KG1 (cell line): ENCODE measurements around the gene INTS6.

ENCODE experiments used
- DNase-seq: peaks from one replicate; lab custom pipeline; 2025; lab: John Stamatoyannopoulos, UW

The INTS6 gene

DNA sequence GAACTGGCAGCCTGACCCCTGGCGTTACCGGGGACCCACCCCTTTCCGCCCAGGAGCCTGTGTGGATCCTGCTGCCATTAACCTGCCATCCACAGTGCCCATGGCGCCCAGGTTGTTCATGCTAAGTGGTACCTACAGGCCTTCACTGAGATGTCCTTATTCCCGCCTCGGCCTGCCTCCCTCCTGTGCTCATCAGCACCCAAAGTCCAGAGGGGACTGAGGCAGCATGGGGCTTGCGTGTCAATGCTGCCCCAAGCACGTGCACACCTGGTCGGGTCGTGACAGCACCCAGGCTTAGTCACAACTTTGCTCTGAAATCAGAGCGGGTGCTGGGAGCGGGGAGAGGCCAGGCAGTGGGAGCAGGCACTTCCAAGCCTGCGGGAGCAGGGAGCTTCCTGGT is 3.7 kb upstream of the INTS6 start:
- DNase-seq = no peak

DNA sequence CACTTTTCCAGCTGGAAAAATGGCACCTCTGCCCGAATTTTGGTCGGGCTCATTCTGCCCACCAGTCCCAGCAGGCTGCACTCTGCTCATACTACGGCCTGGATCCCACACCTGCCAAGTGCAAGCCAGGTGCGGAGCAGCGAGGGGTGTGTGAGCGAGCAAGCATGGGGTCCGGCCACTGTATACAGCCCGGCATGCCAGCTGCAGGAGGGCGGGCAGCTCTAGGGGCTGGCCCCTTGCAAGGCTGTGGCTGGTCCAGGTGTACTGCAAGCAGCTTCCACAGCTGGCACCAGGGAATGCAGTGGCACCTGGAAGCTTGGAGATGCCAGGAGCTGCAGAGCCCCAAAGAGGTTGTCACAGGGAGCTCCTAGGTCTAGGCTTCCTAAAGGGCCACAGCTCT is 2.7 kb upstream of the INTS6 start:
- DNase-seq = no peak

DNA sequence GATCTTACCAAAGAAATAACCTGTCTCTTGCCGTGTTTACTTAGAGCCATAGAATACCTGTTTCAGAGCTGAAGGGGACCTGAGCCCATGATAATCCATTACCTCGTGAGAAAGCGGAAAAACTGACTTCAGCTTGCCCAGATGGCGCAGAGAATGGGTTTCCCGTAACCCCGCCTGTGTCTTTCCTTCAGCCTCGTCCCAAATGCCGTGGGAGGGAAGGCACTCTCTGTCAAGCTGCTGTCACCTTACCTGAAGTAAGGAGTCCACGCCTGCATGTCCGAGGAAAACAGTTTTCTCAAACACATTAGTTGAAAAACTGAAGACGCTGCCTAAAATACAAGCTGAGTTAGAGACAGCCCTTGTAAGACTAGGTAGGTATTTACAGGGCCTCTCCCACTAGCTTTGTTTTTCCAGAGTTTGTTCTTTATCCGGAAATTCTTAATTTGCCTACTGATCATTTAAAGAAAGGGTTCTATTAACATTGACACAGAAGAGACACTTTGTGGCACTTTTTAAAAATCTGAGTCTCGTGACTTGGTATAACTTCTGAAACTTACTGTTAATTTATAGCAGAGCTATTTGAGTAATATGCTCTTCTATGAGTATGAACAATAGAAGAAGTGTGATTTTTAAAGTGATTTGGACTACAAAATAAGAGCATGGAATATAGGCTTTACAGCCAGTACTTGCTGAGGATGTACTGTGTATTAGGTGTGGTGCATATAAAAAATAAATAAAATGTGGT is 1.3 kb upstream of the INTS6 start:
- DNase-seq = no peak

DNA sequence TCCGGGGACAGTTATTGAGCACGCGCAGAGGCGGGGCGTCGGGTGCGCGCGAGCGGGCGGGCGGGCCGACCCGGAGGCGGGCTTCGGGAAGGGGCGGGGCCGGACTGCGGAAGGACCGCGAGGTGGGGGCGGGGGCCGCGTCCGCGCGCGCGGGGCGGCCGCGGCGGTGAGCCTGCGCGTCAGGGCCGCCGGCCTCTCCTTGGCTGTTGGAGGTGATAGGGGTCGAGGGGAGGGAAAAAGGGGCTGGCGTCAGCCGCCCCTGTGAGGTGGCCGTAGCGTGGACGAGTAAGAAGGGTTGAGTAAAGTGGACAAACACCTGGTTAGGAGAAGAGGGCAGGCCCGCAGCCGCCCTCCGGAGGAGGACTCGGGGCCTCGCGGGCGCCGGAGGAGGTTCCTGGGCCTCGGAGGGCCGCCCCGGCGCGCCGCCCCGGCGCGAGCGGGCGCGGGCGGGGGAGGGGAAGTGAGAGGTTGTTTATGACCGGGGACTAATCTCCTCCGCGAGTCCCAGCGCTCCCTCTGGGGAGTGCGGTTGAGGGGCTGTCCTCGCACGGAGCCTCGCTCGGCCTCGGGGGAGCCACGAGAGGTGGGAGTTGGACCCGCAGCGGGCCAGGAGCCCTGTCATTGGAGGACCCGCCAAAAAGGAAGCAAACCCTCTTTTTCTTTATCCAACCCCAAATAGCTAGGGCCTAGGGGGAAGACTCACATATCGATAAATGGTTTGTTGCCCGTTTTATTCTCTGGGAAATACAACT is 547 bp upstream of the INTS6 start:
- DNase-seq = peak; percentile 69

DNA sequence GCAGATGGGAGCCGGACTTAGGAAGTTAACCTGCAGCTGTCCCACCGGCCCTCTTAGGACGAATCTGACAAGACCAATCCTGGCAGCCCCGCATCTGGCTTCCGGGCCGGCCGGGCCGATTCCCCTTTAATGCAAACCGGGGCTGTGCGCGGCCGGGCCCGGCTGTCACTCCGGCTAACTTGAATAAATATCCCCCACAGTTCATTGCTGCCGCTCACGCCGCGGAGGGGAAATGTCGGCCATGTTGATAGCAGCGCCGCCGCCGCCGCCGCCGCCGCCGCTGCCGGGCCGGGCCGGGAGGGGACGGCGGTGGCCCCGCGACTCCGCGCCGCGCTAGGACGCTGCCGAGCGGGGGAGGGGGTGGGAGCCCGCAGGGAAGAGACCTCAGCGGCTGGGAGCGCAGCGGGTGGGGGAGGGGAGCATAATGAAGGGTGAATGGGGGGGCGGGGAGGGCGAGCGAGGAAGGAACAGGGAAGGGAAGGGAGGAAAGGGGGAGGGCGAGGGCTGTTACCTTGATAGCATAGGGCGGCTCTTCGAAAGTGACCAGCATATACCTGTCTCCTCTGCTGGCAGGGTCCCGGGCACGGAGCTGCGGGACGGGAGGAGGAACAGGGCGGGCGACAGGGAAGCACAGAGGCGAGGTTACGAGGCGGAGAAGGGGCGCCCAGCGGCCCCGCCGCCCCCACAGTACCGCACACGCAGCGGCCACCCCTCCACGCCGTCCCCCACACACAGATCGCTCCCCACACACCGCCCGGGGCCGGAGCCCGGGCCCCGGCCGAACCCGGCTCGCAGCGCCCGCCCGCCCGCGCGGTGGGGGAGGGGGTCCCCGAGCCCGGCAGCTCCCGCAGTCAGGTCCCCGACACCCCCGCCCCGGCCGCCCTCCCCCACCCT is 1.1 kb downstream of the INTS6 start:
- no peak for DNase-seq

DNA sequence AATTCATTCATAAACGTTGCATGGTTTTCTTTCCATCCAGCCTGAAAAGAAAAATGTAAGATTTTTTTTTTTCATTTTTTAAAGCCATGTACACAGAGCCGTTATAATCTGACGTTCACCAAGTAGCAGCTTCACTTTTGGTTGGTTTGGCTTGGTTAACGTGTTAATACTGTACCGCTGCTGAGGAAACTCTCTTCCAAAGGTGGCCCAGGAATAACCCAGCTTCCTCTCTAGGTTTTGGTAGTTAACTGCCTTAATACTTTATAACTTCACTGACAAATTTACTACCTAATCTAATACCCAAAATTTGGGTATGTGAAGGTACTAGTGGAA is 1.7 kb downstream of the INTS6 start:
- no peak for DNase-seq

DNA sequence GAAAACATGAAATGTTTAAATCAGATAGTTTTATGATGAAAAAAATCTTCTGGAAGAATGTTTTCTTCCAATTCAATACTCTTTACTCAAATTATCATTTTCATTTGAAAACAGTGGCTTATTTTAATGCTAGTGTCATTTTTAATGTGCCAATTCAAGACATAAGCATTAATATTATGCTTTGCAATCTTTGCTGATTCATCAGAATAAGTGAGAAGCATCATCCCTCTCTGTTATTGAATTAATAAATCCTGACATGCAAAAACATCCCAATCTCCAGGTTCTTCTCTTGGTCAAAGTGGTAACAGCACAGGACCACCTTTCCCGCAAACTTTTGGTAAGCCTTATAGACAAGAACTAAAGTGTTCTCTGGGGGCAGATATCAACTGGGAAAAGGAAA is 3.8 kb downstream of the INTS6 start:
- DNase-seq = no peak

- no peak for DNase-seq
These were observed 7.9 kb downstream of the INTS6 start for GRCh38 chr13:51444922-51445321.

DNA sequence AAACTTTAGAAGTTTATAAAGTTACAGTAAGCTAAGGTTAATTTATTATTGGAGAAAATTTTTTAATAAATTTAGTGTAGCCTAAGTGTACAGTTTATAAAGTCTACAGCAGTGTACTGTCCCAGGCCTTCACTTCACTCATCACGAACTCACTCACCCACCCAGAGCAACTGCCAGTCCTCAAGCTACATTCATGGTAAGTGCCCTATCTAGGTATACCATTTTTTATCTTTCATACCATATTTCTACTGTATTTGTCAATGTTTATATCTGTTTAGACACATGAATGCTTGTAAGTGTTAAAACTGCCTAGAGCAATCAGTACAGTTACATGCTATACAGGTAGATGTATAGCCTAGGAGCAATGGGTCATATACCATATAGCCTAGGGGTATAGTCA is 12.5 kb downstream of the INTS6 start:
- DNase-seq = no peak

- DNase-seq = no peak
These were observed 15.2 kb downstream of the INTS6 start for GRCh38 chr13:51437550-51438127.

GRCh38 chr13:51435002-51435578 is 17.7 kb downstream of the INTS6 start:
- no peak for DNase-seq

GRCh38 chr13:51432576-51432975 is 20.3 kb downstream of the INTS6 start:
- DNase-seq = no peak

- no peak for DNase-seq
These were observed 25.9 kb downstream of the INTS6 start for GRCh38 chr13:51426982-51427381.

- DNase-seq = no peak
These were observed 27.3 kb downstream of the INTS6 start for GRCh38 chr13:51425410-51426042.

GRCh38 chr13:51423766-51424165 is 29.1 kb downstream of the INTS6 start:
- DNase-seq = no peak

DNA sequence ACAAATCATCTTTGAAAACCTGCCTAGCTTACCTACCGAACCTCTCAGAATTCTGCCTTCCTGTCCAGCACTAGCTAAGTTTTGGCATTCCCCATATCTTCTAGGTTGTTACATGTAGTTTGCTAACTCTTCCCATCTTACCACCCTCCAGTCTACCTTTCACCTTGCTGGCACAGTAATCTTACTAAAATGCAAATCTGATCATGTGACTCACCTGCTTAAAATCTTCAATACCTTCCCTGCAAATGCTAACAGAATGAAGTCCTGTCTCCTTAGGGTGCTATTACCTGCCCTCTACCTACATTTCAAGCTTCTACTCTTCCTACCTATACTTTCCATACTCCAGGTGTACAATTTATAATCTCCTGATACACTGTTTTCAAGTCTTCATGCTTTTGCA is 30.4 kb downstream of the INTS6 start:
- DNase-seq = no peak

DNA sequence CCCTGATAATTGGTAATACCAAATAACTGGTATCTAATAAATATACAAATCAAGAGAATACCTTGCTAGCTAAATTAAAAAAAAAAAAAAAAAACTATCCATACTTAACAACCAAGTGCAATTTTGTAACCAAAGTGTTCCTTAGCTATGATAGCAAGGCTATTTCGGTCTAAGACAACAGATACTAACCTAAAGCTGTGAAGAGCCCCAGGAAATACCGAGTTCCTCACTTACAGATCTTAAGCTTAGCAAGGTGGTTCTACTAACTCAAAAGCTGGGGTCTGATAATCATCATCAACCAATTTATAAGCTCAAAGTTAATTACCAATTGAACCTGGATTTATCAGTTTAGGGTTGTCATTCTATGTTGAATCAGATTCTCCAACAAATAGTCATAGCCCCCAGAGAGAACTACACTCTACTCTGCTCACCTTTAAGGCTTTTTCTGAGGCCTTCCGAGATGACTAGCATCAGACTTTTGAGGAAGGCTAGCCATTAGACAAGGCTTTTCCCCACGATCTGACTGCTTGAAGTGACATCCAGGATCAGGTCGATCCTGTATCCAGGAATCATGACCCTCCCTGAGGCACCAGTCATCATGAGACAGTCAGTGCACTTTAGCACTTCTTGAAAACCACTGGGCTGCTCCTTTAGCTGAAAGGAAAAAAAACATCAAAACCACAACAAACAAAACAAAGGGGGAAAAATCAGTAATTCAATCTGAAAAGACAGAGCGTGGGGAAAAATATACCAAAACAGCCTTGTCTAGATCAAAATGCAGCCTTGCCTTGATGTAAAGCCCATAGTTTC is 31.9 kb downstream of the INTS6 start:
- DNase-seq = no peak

- no peak for DNase-seq
These were observed 33.7 kb downstream of the INTS6 start for GRCh38 chr13:51419001-51419636.

DNA sequence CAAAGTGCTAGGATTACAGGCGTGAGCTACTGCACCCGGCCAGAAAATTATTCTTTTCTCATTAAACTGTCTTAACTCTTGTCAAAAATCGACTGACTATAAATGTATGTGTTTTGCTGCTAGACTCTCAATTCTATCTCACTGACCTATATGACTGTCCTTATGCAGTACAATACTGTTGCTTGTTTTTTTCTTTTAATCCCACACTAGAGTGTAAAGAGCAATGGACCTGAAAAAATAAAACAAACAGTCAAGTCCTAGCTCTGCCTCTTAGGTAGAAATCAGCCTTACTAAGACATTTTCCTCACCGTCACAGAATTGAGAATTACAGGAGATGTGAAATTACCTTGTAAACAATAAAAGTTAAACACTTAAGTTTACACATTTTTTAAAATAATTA is 35.1 kb downstream of the INTS6 start:
- no peak for DNase-seq

- no peak for DNase-seq
These were observed 36.7 kb downstream of the INTS6 start for GRCh38 chr13:51416107-51416506.
